ENCODE data around the gene GPN3.

DNA sequence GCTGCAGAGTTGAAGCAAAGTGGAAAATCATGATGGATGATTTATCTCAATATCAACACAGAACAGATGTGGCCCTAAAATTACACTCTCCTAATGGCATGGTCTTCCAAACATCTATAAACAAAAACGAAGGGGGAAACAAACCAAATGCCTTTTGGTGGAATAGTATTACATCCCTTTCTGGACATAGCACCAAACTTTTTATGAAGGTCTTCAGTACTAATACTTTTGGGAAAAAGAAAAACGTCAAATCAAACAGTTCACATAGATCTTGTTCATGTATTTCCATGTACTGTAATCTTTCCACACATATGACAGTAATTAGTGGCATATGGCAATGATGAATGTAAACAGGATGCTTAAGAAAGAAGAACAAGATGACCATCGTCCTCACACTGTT is 41.7 kb downstream of the GPN3 start:
- TF ChIP-seq RAD21 (IDR thresholded peaks at IDR 0.05; ENCODE audit: low read depth) (no peak), EP300 (IDR thresholded peaks at IDR 0.05; ENCODE audit: borderline replicate concordance) (no peak), YY1 (IDR thresholded peaks at IDR 0.05; ENCODE audit: low read depth) (no peak), REST (IDR thresholded peaks at IDR 0.05; ENCODE audit: low read depth) (no peak), TEAD4 (IDR thresholded peaks at IDR 0.05) (no peak), TAF1 (IDR thresholded peaks at IDR 0.05; ENCODE audit: low read depth) (no peak)
